HepG2 (cell line): ENCODE results near the gene KRTAP5-9. TPM values are rescaled to one million over a fixed set of nuclear protein-coding genes. Genes with fewer than 3 reads are reported as not detected.

Experiments
- ATAC-seq: fragments of 200-7000 bp; cut with Tn5 transposase; 3 replicates; pipeline ENCODE4 v1.9.1; 2020; ENCODE audit warnings: mild to moderate bottlenecking, moderate library complexity
- BruUV-seq: library from RNA; stranded (reverse); fragments of 400-500 nt; replicated peaks from 2 replicates; lab custom pipeline; 2021; lab: Mats Ljungman, UMichigan
- CTCF ChIA-PET: fragments of 300-600 bp; formaldehyde crosslinking; extraction: SDS; loops from one replicate; lab custom pipeline; 2021; ENCODE audit warnings: low total read pairs, inconsistent platforms, low intra/inter-chr PET ratio; lab: Yijun Ruan, JAX
- POLR2A ChIA-PET: fragments of 350-600 bp; sonication (Branson Sonifier 250); formaldehyde crosslinking; loops from one replicate; lab custom pipeline; 2020; ENCODE audit warnings: antibody characterized with exemption, inconsistent platforms; lab: Yijun Ruan, JAX
- DNase-seq: peaks from one replicate; pipeline ENCODE4 v3.0.0-alpha.2; 2015; ENCODE audit warnings: low spot score
- FAIRE-seq: peaks from 3 replicates; lab custom pipeline; 2011; peaks lifted over from hg19 to GRCh38; lab: Jason Lieb, UNC
- H2AFZ ChIP-seq: one replicate; pipeline ENCODE4 v1.6.1; 2011; ENCODE audit warnings: low read length, inconsistent platforms
- H3K27ac ChIP-seq: fragments of 300-600 bp; 3 replicates; pipeline ENCODE4 v1.8.0; 2011; ENCODE audit warnings: mixed run types, mild to moderate bottlenecking, mixed read lengths, low read length, inconsistent platforms; ENCODE audit not compliant: insufficient read depth; ENCODE audit errors: extremely low read length
- H3K27me3 ChIP-seq, 2 experiments: fragments of 200-600 bp in 1 of 2; 2 replicates in 1 of 2; 3 replicates in 1 of 2; pipeline versions ENCODE4 v1.6.0 to v1.8.0; 2011; ENCODE audit warnings: low read length in 2 of 2, mild to moderate bottlenecking in 2 of 2, moderate library complexity in 2 of 2, inconsistent platforms in 1 of 2; ENCODE audit not compliant: insufficient read depth in 2 of 2, control insufficient read depth in 1 of 2
- H3K36me3 ChIP-seq, 2 experiments: fragments of 200-600 bp in 1 of 2; replicated peaks in 1 of 2; 2 replicates in 1 of 2; 3 replicates in 1 of 2; pipeline versions ENCODE4 v1.5.1 to v1.8.0; 2011; ENCODE audit warnings: low read length in 2 of 2, inconsistent platforms in 1 of 2; ENCODE audit not compliant: insufficient read depth in 2 of 2, control insufficient read depth in 1 of 2
- H3K4me1 ChIP-seq: 2 replicates; pipeline ENCODE4 v1.5.1; 2012; ENCODE audit warnings: low read length, inconsistent platforms; ENCODE audit not compliant: insufficient read depth
- H3K4me2 ChIP-seq: 2 replicates; pipeline ENCODE4 v1.6.0; 2011; ENCODE audit warnings: low read depth, low read length, inconsistent platforms
- H3K4me3 ChIP-seq, 3 experiments: fragments of 200-600 bp in 1 of 3; sonication (generic), shearing (Covaris generic) in 1 of 3; replicated peaks in 1 of 3; 2 replicates each; pipeline ENCODE4 v1.5.1; 2011 to 2016; ENCODE audit warnings: low read length in 3 of 3, inconsistent platforms in 2 of 3, low read depth in 2 of 3, mild to moderate bottlenecking in 2 of 3, control low read depth in 1 of 3, mixed read lengths in 1 of 3; ENCODE audit not compliant: insufficient read depth in 1 of 3
- H3K79me2 ChIP-seq: one replicate; pipeline ENCODE4 v1.6.1; 2011; ENCODE audit warnings: low read length, inconsistent platforms; ENCODE audit not compliant: insufficient read depth
- H3K9ac ChIP-seq: 2 replicates; pipeline ENCODE4 v1.6.0; 2011; ENCODE audit warnings: mild to moderate bottlenecking, low read depth, low read length, inconsistent platforms; ENCODE audit not compliant: insufficient read depth
- H3K9me3 ChIP-seq: 2 replicates; pipeline ENCODE4 v1.5.1; 2012; ENCODE audit warnings: mild to moderate bottlenecking, low read length
- H4K20me1 ChIP-seq: 2 replicates; pipeline ENCODE4 v1.6.0; 2011; ENCODE audit warnings: inconsistent platforms, mild to moderate bottlenecking, low read length, moderate library complexity; ENCODE audit not compliant: insufficient read depth
- ARID5B ChIP-seq: IDR thresholded peaks from 2 replicates; pipeline ENCODE4 v1.4.0; 2020; ENCODE audit warnings: mild to moderate bottlenecking, missing genetic modification reagents
- ATAD3A ChIP-seq: sonication (generic); formaldehyde crosslinking; IDR thresholded peaks from 2 replicates; pipeline ENCODE4 v1.4.0; 2020; ENCODE audit warnings: missing genetic modification reagents
- HHEX ChIP-seq: IDR thresholded peaks from 2 replicates; pipeline ENCODE4 v1.6.1; 2016; ENCODE audit warnings: control low read depth
- HNF4A ChIP-seq: sonication (generic); formaldehyde crosslinking; IDR thresholded peaks from 2 replicates; pipeline ENCODE4 v1.4.0; 2020; ENCODE audit warnings: missing genetic modification reagents
- PPARG ChIP-seq: conservative IDR thresholded peaks from 2 replicates; pipeline ENCODE4 v1.6.1; 2016; ENCODE audit warnings: missing biosample characterization, missing genetic modification reagents
- PRDM10 ChIP-seq: sonication (generic); formaldehyde crosslinking; IDR thresholded peaks from 2 replicates; pipeline ENCODE4 v1.4.0; 2020; ENCODE audit warnings: low read depth, missing genetic modification reagents
- RARA ChIP-seq: IDR thresholded peaks from 2 replicates; pipeline ENCODE4 v1.6.1; 2016; ENCODE audit warnings: missing genetic modification reagents, missing compliant biosample characterization
- RXRB ChIP-seq: IDR thresholded peaks from 2 replicates; pipeline ENCODE4 v1.6.1; 2016; ENCODE audit warnings: borderline replicate concordance, missing genetic modification reagents, missing compliant biosample characterization
- SOX13 ChIP-seq, 3 experiments: fragments of 450-650 bp in 1 of 3; sonication (generic) in 1 of 3; formaldehyde crosslinking in 1 of 3; IDR thresholded peaks in 2 of 3; conservative IDR thresholded peaks in 1 of 3; 2 replicates each; pipeline versions ENCODE4 v1.5.0 to v1.6.1; 2016 to 2020; ENCODE audit warnings: antibody characterized with exemption in 1 of 3, mild to moderate bottlenecking in 1 of 3, missing compliant biosample characterization in 1 of 3, missing genetic modification reagents in 1 of 3, moderate library complexity in 1 of 3
- ZNF572 ChIP-seq: sonication (generic); formaldehyde crosslinking; IDR thresholded peaks from 2 replicates; pipeline ENCODE4 v1.5.1; 2020; ENCODE audit warnings: mild to moderate bottlenecking, missing genetic modification reagents
- ZNF607 ChIP-seq: sonication (generic); formaldehyde crosslinking; IDR thresholded peaks from 2 replicates; pipeline ENCODE4 v1.5.1; 2020; ENCODE audit warnings: missing genetic modification reagents, mild to moderate bottlenecking, borderline replicate concordance
- WGBS: methylation state at CpG from one replicate; pipeline ENCODE4 v1.1.6; 2017; ENCODE audit warnings: low lambda C conversion rate; 5-methylcytosine and 5-hydroxymethylcytosine counted together
- in situ Hi-C: cut with HindIII; loops from 2 replicates; pipeline ENCODE4 v1.10.0; 2017; ENCODE audit warnings: low pct_unique_long_range_greater_than_20kb; ENCODE audit not compliant: extremely low pct_ligation_motif_present
- intact Hi-C: fragments of 100-400 bp; cut with micrococcal nuclease; formaldehyde crosslinking; loops from one replicate; pipeline ENCODE4 v1.10.0; 2022; ENCODE audit not compliant: unreplicated experiment
- polyA plus RNA-seq, 8 experiments: library from polyadenylated mRNA; depleted of rRNA in 3 of 8; stranded (reverse) in 7 of 8; unstranded in 1 of 8; fragments of >200 nt; fragmentation: Illumina TruSeq in 4 of 8; extraction: Trizol in 4 of 8; gene quantifications; 2 replicates each; pipeline versions ENCODE4 v1.2.1 to v1.2.3, GENCODE V29; 2011 to 2016; ENCODE audit warnings: low read depth in 4 of 8, missing spikeins in 1 of 8, mixed read lengths in 1 of 8; ENCODE audit not compliant: insufficient read depth in 1 of 8
- total RNA-seq, 5 experiments: library from RNA; depleted of rRNA; stranded (reverse); fragments of >200 nt; fragmentation: Illumina TruSeq; extraction: Trizol; gene quantifications; 2 replicates each; pipeline ENCODE4 v1.2.3, GENCODE V29; 2016; ENCODE audit warnings: low read depth in 1 of 5

Gene KRTAP5-9
- total and polyA plus RNA-seq, 2 of the 13 experiments (the other 11 are each of a cell fraction or from before 2014, with no cell fraction given), result 0.09 TPM; not detected in 1

- H3K4me3 ChIP-seq, result no peak overlapping the region; a peak in 1 of 6 replicates
- BruUV-seq, result no TSS peak
- TF ChIP-seq RXRB (CRISPR knock-in tag) (peak; percentile 26; the same call in 1 of the 2 replicates), ATAD3A (no peak), HHEX (CRISPR knock-in tag) (no peak), PRDM10 (peak; percentile 62; the same call in 1 of the 2 replicates), PPARG (CRISPR knock-in tag) (peak; percentile 81), ZNF572 (CRISPR knock-in tag) (no peak), SOX13 (IDR thresholded peaks at IDR 0.05) (no peak), SOX13 (CRISPR knock-in tag; conservative IDR thresholded peaks at IDR 0.05 in 1 of 2, IDR thresholded peaks at IDR 0.05 in 1 of 2) (peak in 1 of 2 experiments; percentile 65; a peak in 2 of 4 replicates), ARID5B (CRISPR knock-in tag) (0 out of 2 replicates have a peak, but pooled peaks have one; percentile 27), HNF4A (0 out of 2 replicates have a peak, but pooled peaks have one; percentile 14), ZNF607 (0 out of 2 replicates have a peak, but pooled peaks have one; percentile 46), RARA (CRISPR knock-in tag) (peak; percentile 20; the same call in 1 of the 2 replicates)
- no peaks in the 10 kb centered on the region for H4K20me1 ChIP-seq
- POLR2A ChIA-PET, result interaction anchor here (0.6 kb wide), 1 partner anchor 18 kb away, joined by 3 read pairs; the partner anchor contains the start of gene KRTAP5-7
- no peak overlapping the region for H3K9ac ChIP-seq
- H3K36me3 ChIP-seq, result no peaks in the 10 kb centered on the region
- peak overlapping the region; percentile 67; the same call in 1 of the 2 replicates for H3K4me2 ChIP-seq
- H2AFZ ChIP-seq, result no peak overlapping the region
- no peaks in the 10 kb centered on the region for H3K79me2 ChIP-seq
- DNase-seq (peak; percentile 23), FAIRE-seq (no peak), ATAC-seq (no peak)
- 26% methylated on average over 6 of the region's 6 CpGs for WGBS
- intact Hi-C loops, result no loop called here
- H3K27ac ChIP-seq, result no peak overlapping the region
- no peaks in the 10 kb centered on the region for H3K27me3 ChIP-seq
- CTCF ChIA-PET, result no interaction called here
- in situ Hi-C loops, result no loop called here
- H3K9me3 ChIP-seq, result no peaks in the 10 kb centered on the region
- H3K4me1 ChIP-seq, result peaks cover 95% of the 10 kb centered on the region
These were observed 3.5 kb upstream of the KRTAP5-9 start for GRCh38 chr11:71544525-71545214.
